Trophoblast cell (in vitro differentiated cells and primary cell): ENCODE data around the gene EXOSC2.

Experiments
- DNase-seq, 2 donors: peaks; one replicate each; pipeline ENCODE4 v3.0.0-alpha.2; 2016
- H2AFZ ChIP-seq: 2 replicates; pipeline ENCODE4 v1.6.1; 2013; ENCODE audit warnings: low read length, moderate library complexity, mild to moderate bottlenecking; ENCODE audit not compliant: insufficient read depth, poor library complexity
- H2AK5ac ChIP-seq: 2 replicates; pipeline ENCODE4 v1.6.1; 2013; ENCODE audit warnings: mild to moderate bottlenecking, low read length
- H2BK120ac ChIP-seq: 2 replicates; pipeline ENCODE4 v1.6.1; 2013; ENCODE audit warnings: low read length, mild to moderate bottlenecking, moderate library complexity; ENCODE audit not compliant: insufficient read depth, poor library complexity
- H2BK12ac ChIP-seq: 2 replicates; pipeline ENCODE4 v1.6.1; 2013; ENCODE audit warnings: mild to moderate bottlenecking, low read length, moderate library complexity
- H2BK5ac ChIP-seq: 2 replicates; pipeline ENCODE4 v1.6.1; 2013; ENCODE audit warnings: low read length, low read depth, moderate library complexity, mild to moderate bottlenecking; ENCODE audit not compliant: poor library complexity
- H3K14ac ChIP-seq: 2 replicates; pipeline ENCODE4 v1.6.1; 2013; ENCODE audit warnings: mild to moderate bottlenecking, low read length
- H3K18ac ChIP-seq: 2 replicates; pipeline ENCODE4 v1.6.1; 2013; ENCODE audit warnings: mild to moderate bottlenecking, low read length
- H3K23ac ChIP-seq: 2 replicates; pipeline ENCODE4 v1.6.1; 2013; ENCODE audit warnings: low read length
- H3K27ac ChIP-seq: 2 replicates; pipeline ENCODE4 v1.5.1; 2013; ENCODE audit warnings: low read depth, mild to moderate bottlenecking, inconsistent platforms, low read length, moderate library complexity
- H3K27me3 ChIP-seq: 2 replicates; pipeline ENCODE4 v1.6.1; 2013; ENCODE audit warnings: inconsistent platforms, mild to moderate bottlenecking, low read length, moderate library complexity; ENCODE audit not compliant: insufficient read depth
- H3K36me3 ChIP-seq, 2 experiments: 1 replicate in 1 of 2; 2 replicates in 1 of 2; pipeline ENCODE4 v1.6.1; 2013; ENCODE audit warnings: low read length in 2 of 2, mild to moderate bottlenecking in 2 of 2, moderate library complexity in 1 of 2; ENCODE audit not compliant: insufficient read depth in 2 of 2, control insufficient read depth in 1 of 2
- H3K4ac ChIP-seq: 2 replicates; pipeline ENCODE4 v1.6.1; 2013; ENCODE audit warnings: low read depth, mild to moderate bottlenecking, low read length, moderate library complexity
- H3K4me1 ChIP-seq, 2 experiments: 1 replicate in 1 of 2; 2 replicates in 1 of 2; pipeline ENCODE4 v1.6.1; 2013; ENCODE audit warnings: low read length in 2 of 2, mild to moderate bottlenecking in 2 of 2, moderate library complexity in 1 of 2; ENCODE audit not compliant: insufficient read depth in 2 of 2, control insufficient read depth in 1 of 2
- H3K4me2 ChIP-seq: 2 replicates; pipeline ENCODE4 v1.6.1; 2013; ENCODE audit warnings: inconsistent platforms, mild to moderate bottlenecking, low read length, moderate library complexity
- H3K4me3 ChIP-seq: 2 replicates; pipeline ENCODE4 v1.5.1; 2013; ENCODE audit warnings: mild to moderate bottlenecking, low read depth, low read length, inconsistent platforms
- H3K79me1 ChIP-seq: one replicate; pipeline ENCODE4 v1.6.1; 2013; ENCODE audit warnings: low read length
- H3K79me2 ChIP-seq: 2 replicates; pipeline ENCODE4 v1.6.1; 2013; ENCODE audit warnings: low read length, mild to moderate bottlenecking; ENCODE audit not compliant: control insufficient read depth, insufficient read depth, poor library complexity
- H3K9ac ChIP-seq: 2 replicates; pipeline ENCODE4 v1.6.1; 2013; ENCODE audit warnings: mild to moderate bottlenecking, low read length
- H3K9me3 ChIP-seq: 2 replicates; pipeline ENCODE4 v1.6.1; 2013; ENCODE audit warnings: low read depth, mild to moderate bottlenecking, control low read depth, inconsistent platforms, low read length; ENCODE audit not compliant: insufficient read depth
- H4K12ac ChIP-seq: 2 replicates; pipeline ENCODE4 v1.6.1; 2013; ENCODE audit warnings: low read depth, mild to moderate bottlenecking, low read length, moderate library complexity
- H4K8ac ChIP-seq: 2 replicates; pipeline ENCODE4 v1.6.1; 2013; ENCODE audit warnings: low read depth, mild to moderate bottlenecking, low read length, moderate library complexity
- H4K91ac ChIP-seq: one replicate; pipeline ENCODE4 v1.6.1; 2013; ENCODE audit warnings: low read depth, mild to moderate bottlenecking, low read length, moderate library complexity
- WGBS: extraction: QIAGEN DNeasy Blood & Tissue Kit; methylation state at CpG from one replicate; pipeline ENCODE4 v1.1.7; 2013; ENCODE audit warnings: missing lambda C conversion rate; ENCODE audit not compliant: insufficient read length, insufficient coverage; ENCODE audit errors: extremely low coverage; 5-methylcytosine and 5-hydroxymethylcytosine counted together

The EXOSC2 gene

DNA sequence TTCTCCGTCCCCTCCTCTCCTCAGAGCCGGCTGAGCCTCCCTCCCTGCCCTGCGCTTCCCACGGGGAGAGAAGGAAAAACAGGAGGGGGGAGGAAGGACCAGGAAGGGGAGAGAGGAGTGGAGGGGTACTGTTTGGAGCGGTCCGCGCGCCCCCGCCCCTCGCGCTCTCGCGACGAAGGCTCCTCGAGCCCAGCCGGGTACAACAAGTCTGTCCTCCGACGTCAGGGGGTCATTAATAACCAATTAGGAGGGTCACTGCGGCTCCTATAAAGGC is 29.7 kb upstream of the EXOSC2 start:
- no peak overlapping the region for H4K91ac ChIP-seq
- H4K8ac ChIP-seq: no peak overlapping the region
- no peak overlapping the region for H3K18ac ChIP-seq
- no peak overlapping the region for H3K27ac ChIP-seq
- no peak overlapping the region for H2BK120ac ChIP-seq
- H2AK5ac ChIP-seq: no peak overlapping the region
- H3K79me2 ChIP-seq: no peaks in the 10 kb centered on the region
- no peak overlapping the region for H3K23ac ChIP-seq
- WGBS: no CpG with 5 or more reads among the region's 19 CpGs
- no peak for DNase-seq
- H4K12ac ChIP-seq: no peak overlapping the region
- H3K9ac ChIP-seq: no peak overlapping the region
- H3K9me3 ChIP-seq: peaks cover 15% of the 10 kb centered on the region
- H3K27me3 ChIP-seq: peaks cover 97% of the 10 kb centered on the region
- no peaks in the 10 kb centered on the region for H3K79me1 ChIP-seq
- H3K4me1 ChIP-seq: peaks cover 0 to 6% of the 10 kb centered on the region in 2 experiments
- no peak overlapping the region for H2AFZ ChIP-seq
- H3K14ac ChIP-seq: no peak overlapping the region
- peak overlapping the region; percentile 12 for H3K4me2 ChIP-seq
- H3K36me3 ChIP-seq: no peaks in the 10 kb centered on the region
- no peak overlapping the region for H3K4ac ChIP-seq
- no peak overlapping the region for H2BK5ac ChIP-seq
- H2BK12ac ChIP-seq: no peak overlapping the region
- H3K4me3 ChIP-seq: no peak overlapping the region

DNA sequence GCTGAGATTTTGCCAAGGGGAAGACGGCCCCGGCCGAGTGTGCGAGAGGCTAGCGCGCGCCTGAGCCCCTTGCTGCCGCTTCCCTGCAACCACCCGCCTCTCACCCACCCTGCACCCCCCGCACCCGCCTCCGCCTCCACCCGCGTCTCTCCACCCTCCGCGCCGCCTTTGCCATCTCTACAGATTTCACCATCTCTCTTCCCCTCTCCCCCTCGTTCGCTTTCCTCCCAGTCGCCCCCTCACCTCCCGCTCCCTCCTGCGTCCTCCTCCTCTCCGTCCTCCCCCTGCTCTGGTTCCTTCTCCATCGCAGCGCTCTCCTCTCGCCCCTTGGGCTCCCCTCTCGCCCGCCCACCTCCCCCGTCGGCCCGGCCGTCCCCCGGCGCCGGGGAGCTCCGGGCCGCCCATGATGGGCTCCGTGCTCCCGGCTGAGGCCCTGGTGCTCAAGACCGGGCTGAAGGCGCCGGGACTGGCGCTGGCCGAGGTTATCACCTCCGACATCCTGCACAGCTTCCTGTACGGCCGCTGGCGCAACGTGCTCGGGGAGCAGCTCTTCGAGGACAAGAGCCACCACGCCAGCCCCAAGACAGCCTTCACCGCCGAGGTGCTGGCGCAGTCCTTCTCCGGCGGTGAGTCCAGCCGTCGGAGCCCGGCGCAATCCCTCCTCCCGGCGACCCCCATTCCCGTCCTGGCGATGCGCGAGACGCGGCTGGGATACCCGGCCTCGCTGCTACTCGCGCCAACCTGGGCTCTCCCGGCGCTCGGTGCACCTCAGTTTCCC is 29.1 kb upstream of the EXOSC2 start, which contains the start of gene PRDM12:
Gene PRDM12, plus strand, starts transcription at position 344 of the 778 bp plus-strand sequence. Its CDS starts 60 bp downstream, at position 404.
- Histone ChIP-seq H3K4me2 (peak within 1 kb of the TSS; percentile 12), H3K79me1 (no peaks in the 10 kb centered on the region), H3K18ac (no peak within 1 kb of the TSS), H2BK5ac (no peak within 1 kb of the TSS), H4K12ac (no peak within 1 kb of the TSS), H2BK120ac (no peak within 1 kb of the TSS), H4K91ac (no peak within 1 kb of the TSS), H2AK5ac (no peak within 1 kb of the TSS), H3K27me3 (peaks cover 92% of the 10 kb centered on the region), H3K14ac (no peak within 1 kb of the TSS), H4K8ac (no peak within 1 kb of the TSS), H2AFZ (no peak within 1 kb of the TSS), H2BK12ac (no peak within 1 kb of the TSS), H3K36me3 (no peaks in the 10 kb centered on the region), H3K9me3 (peaks cover 15% of the 10 kb centered on the region), H3K4ac (no peak within 1 kb of the TSS), H3K23ac (no peak within 1 kb of the TSS), H3K9ac (no peak within 1 kb of the TSS), H3K4me1 (peaks cover 0 to 6% of the 10 kb centered on the region in 2 experiments), H3K4me3 (no peak within 1 kb of the TSS), H3K27ac (no peak within 1 kb of the TSS), H3K79me2 (no peaks in the 10 kb centered on the region)
- DNase-seq: no peak
- no CpG with 5 or more reads among the region's 76 CpGs for WGBS

DNA sequence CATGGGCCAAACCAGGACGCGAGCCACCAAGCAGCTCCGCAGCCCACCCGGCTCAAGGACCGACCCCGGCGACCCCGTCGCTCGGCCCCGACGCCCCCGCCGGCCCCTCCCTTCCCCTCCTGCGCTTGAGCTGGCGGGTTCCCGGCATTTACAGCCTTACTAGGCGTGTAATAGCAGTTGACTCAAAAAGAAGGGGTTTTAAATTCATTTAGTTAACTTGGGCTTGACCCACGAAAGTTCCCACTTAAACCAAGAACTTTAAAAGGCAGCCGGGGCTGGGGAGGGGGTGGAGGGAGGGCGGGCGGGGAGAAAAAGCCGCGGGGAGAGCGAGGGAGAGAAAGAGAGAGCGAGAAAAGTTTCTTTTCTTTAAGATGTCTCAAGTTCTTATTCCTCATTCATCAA is 28.6 kb upstream of the EXOSC2 start:
- Histone ChIP-seq H3K9me3 (peaks cover 15% of the 10 kb centered on the region), H3K4ac (no peak overlapping the region), H3K4me3 (no peak overlapping the region), H2BK120ac (no peak overlapping the region), H3K79me1 (no peaks in the 10 kb centered on the region), H3K4me2 (no peak overlapping the region), H4K8ac (no peak overlapping the region), H3K18ac (no peak overlapping the region), H3K9ac (no peak overlapping the region), H3K23ac (no peak overlapping the region), H2AFZ (no peak overlapping the region), H2BK12ac (no peak overlapping the region), H2BK5ac (no peak overlapping the region), H2AK5ac (no peak overlapping the region), H3K4me1 (peaks cover 0 to 6% of the 10 kb centered on the region in 2 experiments), H3K36me3 (no peaks in the 10 kb centered on the region), H4K12ac (no peak overlapping the region), H3K79me2 (no peaks in the 10 kb centered on the region), H3K27ac (no peak overlapping the region), H4K91ac (no peak overlapping the region), H3K14ac (no peak overlapping the region), H3K27me3 (peaks cover 86% of the 10 kb centered on the region)
- no CpG with 5 or more reads among the region's 26 CpGs for WGBS
- DNase-seq: no peak

DNA sequence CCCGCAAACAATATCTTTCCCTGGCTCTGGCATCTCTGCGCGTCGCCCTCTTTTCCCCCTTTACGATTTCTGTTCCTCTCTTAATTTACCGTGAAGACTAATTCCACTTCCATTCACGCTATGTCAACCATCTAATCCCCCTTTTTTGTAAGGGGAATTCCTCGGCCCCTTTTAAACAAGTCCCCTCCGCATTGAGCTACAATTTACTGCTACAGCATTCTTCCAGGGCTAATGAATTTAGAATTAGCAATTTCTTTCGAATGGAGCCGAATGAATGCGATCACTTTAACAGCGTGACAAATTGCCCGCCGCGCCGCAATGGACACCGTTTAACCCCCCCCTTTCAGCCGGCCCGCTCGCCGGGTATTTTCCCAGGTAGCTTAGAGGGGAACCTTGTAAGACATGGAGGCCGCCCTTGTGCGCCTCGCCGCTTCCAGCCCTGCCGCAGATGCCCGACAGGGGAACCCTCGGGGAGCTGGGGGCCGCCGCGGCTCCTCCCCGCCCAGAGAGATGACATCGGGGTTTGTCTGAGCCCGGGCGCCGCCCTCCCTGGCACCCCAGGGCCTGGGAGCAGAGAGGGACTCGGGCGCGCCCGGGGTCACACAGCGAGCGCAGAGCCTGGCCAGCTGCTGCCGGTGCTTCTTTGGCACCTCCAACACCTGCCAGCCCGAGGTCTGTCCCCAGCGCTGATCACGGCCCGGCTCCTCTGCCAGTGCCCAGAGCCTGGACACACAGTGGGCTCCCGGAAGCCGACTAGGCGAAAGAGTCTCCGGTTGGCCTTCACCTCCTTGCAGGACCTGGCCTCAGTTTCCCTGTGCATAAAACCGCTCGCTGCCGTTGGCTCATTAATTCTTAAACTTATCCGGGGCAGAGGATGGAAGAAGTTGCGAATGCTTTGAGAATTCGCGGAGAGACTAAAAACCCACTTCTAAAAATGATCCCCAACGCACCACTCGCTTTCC is 27.9 kb upstream of the EXOSC2 start:
- H3K9ac ChIP-seq: no peak overlapping the region
- no peak overlapping the region for H4K91ac ChIP-seq
- H3K9me3 ChIP-seq: peaks cover 15% of the 10 kb centered on the region
- H2BK120ac ChIP-seq: no peak overlapping the region
- no peak overlapping the region for H2BK12ac ChIP-seq
- H3K18ac ChIP-seq: no peak overlapping the region
- no peak overlapping the region for H4K8ac ChIP-seq
- no peak overlapping the region for H2AFZ ChIP-seq
- H3K14ac ChIP-seq: no peak overlapping the region
- no peak overlapping the region for H3K27ac ChIP-seq
- H3K36me3 ChIP-seq: no peaks in the 10 kb centered on the region
- H3K27me3 ChIP-seq: peaks cover 79% of the 10 kb centered on the region
- no peak overlapping the region for H4K12ac ChIP-seq
- no peaks in the 10 kb centered on the region for H3K79me1 ChIP-seq
- no peak overlapping the region for H2BK5ac ChIP-seq
- H3K4ac ChIP-seq: no peak overlapping the region
- WGBS: no CpG with 5 or more reads among the region's 61 CpGs
- no peak overlapping the region for H3K4me2 ChIP-seq
- H3K23ac ChIP-seq: no peak overlapping the region
- H3K4me3 ChIP-seq: no peak overlapping the region
- peaks cover 0 to 3% of the 10 kb centered on the region in 2 experiments for H3K4me1 ChIP-seq
- no peak overlapping the region for H2AK5ac ChIP-seq
- DNase-seq: no peak
- no peaks in the 10 kb centered on the region for H3K79me2 ChIP-seq
